K562 (cell line): Measurements from ENCODE around the gene PTPN1. TPM values are rescaled to one million over a fixed set of nuclear protein-coding genes. Genes with fewer than 3 reads are reported as not detected.

Experiments
- ATAC-seq: fragments of 200-7000 bp; cut with Tn5 transposase; 3 replicates; pipeline ENCODE4 v1.9.1; 2020; ENCODE audit warnings: moderate library complexity
- BruUV-seq: library from RNA; stranded (reverse); fragments of 400-500 nt; replicated peaks from 2 replicates; lab custom pipeline; 2021; lab: Mats Ljungman, UMichigan
- CTCF ChIA-PET: fragments of 300-600 bp; formaldehyde crosslinking; extraction: SDS; loops from one replicate; lab custom pipeline; 2021; ENCODE audit warnings: low intra/inter-chr PET ratio; lab: Yijun Ruan, JAX
- POLR2A ChIA-PET: fragments of 300-600, 350-650 bp; sonication (Branson Sonifier 250); formaldehyde crosslinking; extraction: SDS; loops from one replicate; lab custom pipeline; 2021; ENCODE audit warnings: antibody characterized with exemption, inconsistent platforms; lab: Yijun Ruan, JAX
- DNase-seq, 4 experiments: peaks; one replicate each; pipeline versions ENCODE4 v3.0.0 to v3.0.0-alpha.2; 2011 to 2018; ENCODE audit warnings: low spot score in 3 of 4, mixed read lengths in 3 of 4; ENCODE audit errors: extremely low read depth in 1 of 4
- FAIRE-seq: peaks from 2 replicates; lab custom pipeline; 2011; peaks lifted over from hg19 to GRCh38; lab: Jason Lieb, UNC
- H2AFZ ChIP-seq: 2 replicates; pipeline ENCODE4 v1.6.0; 2011; ENCODE audit warnings: low read depth, low read length, control low read depth, inconsistent platforms
- H3K27ac ChIP-seq: fragments of 200-600 bp; 3 replicates; pipeline ENCODE4 v1.8.0; 2011; ENCODE audit warnings: low read depth, mild to moderate bottlenecking, control low read depth, inconsistent platforms, low read length, moderate library complexity, mixed read lengths; ENCODE audit errors: extremely low read depth
- H3K27me3 ChIP-seq, 2 experiments: fragments of 300-600 bp in 1 of 2; 2 replicates in 1 of 2; 3 replicates in 1 of 2; pipeline versions ENCODE4 v1.6.0 to v1.8.0; 2011; ENCODE audit warnings: inconsistent platforms in 2 of 2, low read length in 2 of 2, mild to moderate bottlenecking in 1 of 2, mixed read lengths in 1 of 2, moderate library complexity in 1 of 2; ENCODE audit not compliant: control insufficient read depth in 2 of 2, insufficient read depth in 2 of 2
- H3K36me3 ChIP-seq: fragments of 300-600 bp; 3 replicates; pipeline ENCODE4 v1.8.0; 2011; ENCODE audit warnings: mild to moderate bottlenecking, low read length, inconsistent platforms; ENCODE audit not compliant: control insufficient read depth, insufficient read depth
- H3K4me1 ChIP-seq, 2 experiments: fragments of 200-600 bp in 1 of 2; replicated peaks in 1 of 2; 2 replicates in 1 of 2; 3 replicates in 1 of 2; pipeline versions ENCODE4 v1.5.1 to v1.8.0; 2011; ENCODE audit warnings: inconsistent platforms in 2 of 2, low read length in 2 of 2, mild to moderate bottlenecking in 1 of 2, mixed read lengths in 1 of 2, moderate library complexity in 1 of 2; ENCODE audit not compliant: control insufficient read depth in 2 of 2, insufficient read depth in 2 of 2
- H3K4me2 ChIP-seq: 2 replicates; pipeline ENCODE4 v1.6.1; 2011; ENCODE audit warnings: low read length, control low read depth, inconsistent platforms, mixed read lengths; ENCODE audit not compliant: insufficient read depth
- H3K4me3 ChIP-seq: fragments of 200-600 bp; sonication (generic), shearing (Covaris generic); 2 replicates; pipeline ENCODE4 v1.5.1; 2016; ENCODE audit warnings: control low read depth, inconsistent platforms
- H3K79me2 ChIP-seq: fragments of 200-600 bp; 3 replicates; pipeline ENCODE4 v1.8.0; 2011; ENCODE audit warnings: low read length, inconsistent platforms; ENCODE audit not compliant: control insufficient read depth, insufficient read depth
- H3K9ac ChIP-seq, 2 experiments: 2 replicates each; pipeline versions ENCODE4 v1.6.0 to v1.6.1; 2011; ENCODE audit warnings: low read depth in 2 of 2, low read length in 2 of 2, control low read depth in 1 of 2, inconsistent platforms in 1 of 2, mild to moderate bottlenecking in 1 of 2, mixed read lengths in 1 of 2; ENCODE audit not compliant: insufficient read depth in 1 of 2
- H3K9me1 ChIP-seq: one replicate; pipeline ENCODE4 v1.6.0; 2011; ENCODE audit warnings: inconsistent platforms, mild to moderate bottlenecking, low read length, moderate library complexity; ENCODE audit not compliant: control insufficient read depth, insufficient read depth
- H3K9me3 ChIP-seq: replicated peaks from 2 replicates; pipeline ENCODE4 v1.5.1; 2011; ENCODE audit warnings: low read depth, low read length, inconsistent platforms; ENCODE audit not compliant: control insufficient read depth, insufficient read depth
- H4K20me1 ChIP-seq: replicated peaks from 2 replicates; pipeline ENCODE4 v1.6.1; 2011; ENCODE audit warnings: low read length, inconsistent platforms, mixed read lengths; ENCODE audit not compliant: control insufficient read depth, insufficient read depth
- CHD2 ChIP-seq: IDR thresholded peaks from 2 replicates; pipeline ENCODE4 v1.6.1; 2011; ENCODE audit warnings: low read depth, low read length
- ELF2 ChIP-seq: fragments of 250-450 bp; sonication (Bioruptor Pico); IDR thresholded peaks from 2 replicates; pipeline ENCODE4 v1.5.0; 2021; ENCODE audit warnings: mild to moderate bottlenecking
- MBD2 ChIP-seq: sonication (generic); IDR thresholded peaks from 2 replicates; pipeline ENCODE4 v1.6.1; 2016; ENCODE audit warnings: low read depth, borderline replicate concordance
- MYC ChIP-seq, 2 experiments: fragments of 250-450 bp in 1 of 2; sonication (Bioruptor Pico) in 1 of 2; IDR thresholded peaks; 2 replicates each; pipeline versions ENCODE4 v1.5.1 to v1.6.1; 2012 to 2021; ENCODE audit warnings: low read depth in 2 of 2, borderline replicate concordance in 1 of 2, improper control_type of control experiment in 1 of 2, low read length in 1 of 2, mild to moderate bottlenecking in 1 of 2, moderate library complexity in 1 of 2
- RBM39 ChIP-seq: fragments of 200-400 bp; formaldehyde crosslinking; optimal IDR thresholded peaks from 2 replicates; pipeline ENCODE3; 2018; ENCODE audit warnings: low read depth, low read length
- RFX7 ChIP-seq: fragments of 250-450 bp; sonication (Bioruptor Pico); IDR thresholded peaks from 2 replicates; pipeline ENCODE4 v1.5.1; 2021; ENCODE audit warnings: mild to moderate bottlenecking
- SIX5 ChIP-seq, 2 experiments: IDR thresholded peaks; 2 replicates each; pipeline ENCODE4 v1.6.1; 2011; ENCODE audit warnings: low read length in 2 of 2, borderline replicate concordance in 1 of 2, low read depth in 1 of 2, mild to moderate bottlenecking in 1 of 2, moderate library complexity in 1 of 2; ENCODE audit not compliant: insufficient read depth in 1 of 2
- SRSF3 ChIP-seq: fragments of 200-400 bp; formaldehyde crosslinking; IDR thresholded peaks from 2 replicates; pipeline ENCODE4 v1.6.1; 2016; ENCODE audit warnings: mild to moderate bottlenecking, low read length, moderate library complexity; ENCODE audit not compliant: insufficient read depth
- ZNF282 ChIP-seq: sonication (generic); formaldehyde crosslinking; IDR thresholded peaks from 2 replicates; pipeline ENCODE4 v1.8.1; 2023; ENCODE audit warnings: missing genetic modification reagents
- ZNF695 ChIP-seq: fragments of 450-650 bp; formaldehyde crosslinking; IDR thresholded peaks from 2 replicates; pipeline ENCODE4 v1.4.0; 2020; ENCODE audit warnings: mild to moderate bottlenecking, moderate library complexity
- ZNF766 ChIP-seq: fragments of 200-800 bp; sonication (Bioruptor generic); conservative IDR thresholded peaks from 2 replicates; pipeline ENCODE4 v1.6.1; 2016; ENCODE audit warnings: missing genetic modification characterization, missing compliant biosample characterization
- ZNF830 ChIP-seq: fragments of 250-450 bp; sonication (Bioruptor Pico); IDR thresholded peaks from 2 replicates; pipeline ENCODE4 v1.5.0; 2021; ENCODE audit warnings: mild to moderate bottlenecking
- WGBS: fragments of 100-300 bp; shearing (Covaris generic); methylation state at CpG from one replicate; pipeline ENCODE4 v1.1.6; 2016; ENCODE audit warnings: low coverage, mixed read lengths; ENCODE audit not compliant: insufficient coverage; ENCODE audit errors: missing lambda C conversion rate; 5-methylcytosine and 5-hydroxymethylcytosine counted together
- in situ Hi-C: fragments of 300-500 bp; cut with MboI; formaldehyde crosslinking; loops from 4 replicates; pipeline ENCODE4 v1.15.0; 2018; ENCODE audit warnings: inconsistent platforms, mixed read lengths
- intact Hi-C: fragments of 100-400 bp; cut with micrococcal nuclease; formaldehyde crosslinking; loops from 2 replicates; pipeline ENCODE4 v1.14.2; 2022
- polyA plus RNA-seq, 8 experiments: library from polyadenylated mRNA; depleted of rRNA in 4 of 8; stranded (reverse) in 5 of 8; unstranded in 3 of 8; fragments of >200 nt; fragmentation: Nextera tagmentation in 2 of 8; fragmentation: Illumina TruSeq in 1 of 8; extraction: Ambion mirVana in 2 of 8; extraction: Trizol in 1 of 8; gene quantifications; 2 replicates each; pipeline versions ENCODE4 v1.2.1 to v1.2.3, GENCODE V29; 2011 to 2014; ENCODE audit warnings: inconsistent platforms in 1 of 8, missing spikeins in 1 of 8
- total RNA-seq, 7 experiments: library from RNA; depleted of rRNA in 6 of 7; stranded (reverse); fragments of >200 nt in 6 of 7; fragmentation: Illumina TruSeq in 2 of 7; extraction: Trizol in 2 of 7; gene quantifications; 2 replicates each; pipeline versions ENCODE4 v1.2.1 to v1.2.3, GENCODE V29; 2011 to 2021; ENCODE audit warnings: low replicate concordance in 1 of 7
- TF ChIP-seq, protein P1 (sequence below): fragments of 250-450 bp; sonication (Bioruptor Pico); IDR thresholded peaks from 2 replicates; pipeline ENCODE4 v1.6.1; 2021; ENCODE audit warnings: mild to moderate bottlenecking
- TF ChIP-seq, protein P2 (sequence below): fragments of 250-450 bp; sonication (Bioruptor Pico); IDR thresholded peaks from 2 replicates; pipeline ENCODE4 v1.8.0; 2021; ENCODE audit warnings: mild to moderate bottlenecking, moderate library complexity

PTPN1 gene
- total and polyA plus RNA-seq, 9 of the 15 experiments (the other 6 are each of a cell fraction or from before 2014, with no cell fraction given) = 11.0 to 85.3 (median 54.0) TPM

DNA sequence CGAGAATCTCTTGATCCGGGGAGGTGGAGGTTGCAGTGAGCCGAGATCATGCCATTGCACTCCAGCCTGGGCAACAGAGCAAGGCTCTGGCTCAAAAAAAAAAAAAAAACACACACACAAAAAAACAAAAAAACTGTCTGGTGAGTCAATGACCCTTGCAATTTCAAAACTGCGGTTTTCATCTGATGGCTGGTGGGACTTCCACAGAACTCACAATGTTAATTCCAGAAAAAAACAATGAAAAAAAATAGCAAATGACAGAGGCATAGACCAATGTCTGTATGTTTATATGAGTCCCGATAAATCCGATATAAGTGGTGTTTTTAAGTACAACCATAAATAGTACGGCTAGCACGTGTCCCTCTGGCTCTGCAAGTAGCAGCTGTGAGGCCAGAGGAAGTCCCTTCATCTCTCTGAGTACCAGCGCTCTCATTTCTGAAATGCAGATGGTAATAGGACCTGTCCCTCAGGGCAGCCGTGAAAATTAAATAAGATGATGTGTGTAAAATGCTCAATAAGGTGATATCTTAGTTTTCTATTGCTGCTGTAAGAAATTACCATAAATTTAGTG is 21.9 kb upstream of the PTPN1 start:
- Histone ChIP-seq H3K36me3 (no peaks in the 10 kb centered on the region), H3K9ac (no peak overlapping the region), H3K79me2 (no peaks in the 10 kb centered on the region), H3K4me1 (peaks cover 7 to 21% of the 10 kb centered on the region in 2 experiments; a peak in 4 of 5 replicates), H3K9me3 (no peaks in the 10 kb centered on the region), H2AFZ (peak overlapping the region; percentile 75), H3K4me3 (no peak overlapping the region)
- FAIRE-seq = no peak
- no peak for DNase-seq
- BruUV-seq = no TSS peak
- CTCF ChIA-PET = no interaction called here
- intact Hi-C loops = no loop called here
- TF ChIP-seq MYC (IDR thresholded peaks at IDR 0.05; ENCODE audit: low read depth, low read length) (no peak), MYC (CRISPR knock-in tag; IDR thresholded peaks at IDR 0.05; ENCODE audit: borderline replicate concordance, low read depth) (no peak), MBD2 (no peak), ZNF766 (CRISPR knock-in tag) (no peak), ZNF695 (CRISPR knock-in tag) (no peak), ZNF830 (CRISPR knock-in tag) (no peak), ZNF282 (no peak), CHD2 (no peak), SRSF3 (no peak), RFX7 (CRISPR knock-in tag) (no peak), ELF2 (no peak), RBM39 (no peak), SIX5 (IDR thresholded peaks at IDR 0.05; ENCODE audit: borderline replicate concordance in 1 of 2, insufficient read depth in 1 of 2, low read depth in 1 of 2, low read length in 2 of 2) (no peak)
- TF ChIP-seq, protein P1, sequence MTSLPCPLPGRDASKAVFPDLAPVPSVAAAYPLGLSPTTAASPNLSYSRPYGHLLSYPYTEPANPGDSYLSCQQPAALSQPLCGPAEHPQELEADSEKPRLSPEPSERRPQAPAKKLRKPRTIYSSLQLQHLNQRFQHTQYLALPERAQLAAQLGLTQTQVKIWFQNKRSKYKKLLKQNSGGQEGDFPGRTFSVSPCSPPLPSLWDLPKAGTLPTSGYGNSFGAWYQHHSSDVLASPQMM = no peak
- TF ChIP-seq, protein P2, sequence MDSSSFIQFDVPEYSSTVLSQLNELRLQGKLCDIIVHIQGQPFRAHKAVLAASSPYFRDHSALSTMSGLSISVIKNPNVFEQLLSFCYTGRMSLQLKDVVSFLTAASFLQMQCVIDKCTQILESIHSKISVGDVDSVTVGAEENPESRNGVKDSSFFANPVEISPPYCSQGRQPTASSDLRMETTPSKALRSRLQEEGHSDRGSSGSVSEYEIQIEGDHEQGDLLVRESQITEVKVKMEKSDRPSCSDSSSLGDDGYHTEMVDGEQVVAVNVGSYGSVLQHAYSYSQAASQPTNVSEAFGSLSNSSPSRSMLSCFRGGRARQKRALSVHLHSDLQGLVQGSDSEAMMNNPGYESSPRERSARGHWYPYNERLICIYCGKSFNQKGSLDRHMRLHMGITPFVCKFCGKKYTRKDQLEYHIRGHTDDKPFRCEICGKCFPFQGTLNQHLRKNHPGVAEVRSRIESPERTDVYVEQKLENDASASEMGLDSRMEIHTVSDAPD (CRISPR knock-in tag) = no peak
- TF ChIP-seq, all 486 proteins: peak for 0
- Histone ChIP-seq H3K9me1 (no peaks in the 10 kb centered on the region), H3K27ac (no peak overlapping the region), H3K27me3 (no peaks in the 10 kb centered on the region), H3K4me2 (no peak overlapping the region), H4K20me1 (no peaks in the 10 kb centered on the region)
- in situ Hi-C loops = loop anchor here (10.0 kb wide), 1 partner anchor 246 kb away; the partner anchor contains the start of gene PARD6B
- no peak for ATAC-seq
- POLR2A ChIA-PET = interaction anchor here (0.7 to 1.3 kb wide), 2 partner anchors 8 to 10 kb away, joined by 3 to 4 read pairs; no protein-coding TSS in a partner anchor
- 71% methylated on average over 9 of the region's 10 CpGs for WGBS
